Astrocyte of the spinal cord (primary cell): ENCODE data around the gene SERPINA9.

Experiments
- DNase-seq: peaks from one replicate; pipeline ENCODE4 v3.0.0; 2011; ENCODE audit warnings: low read depth, low spot score
- H3K4me3 ChIP-seq: 2 replicates; pipeline ENCODE4 v1.5.1; 2011; ENCODE audit warnings: low read depth, mild to moderate bottlenecking, low read length, moderate library complexity
- in situ Hi-C: cut with HindIII; loops from 2 replicates; pipeline ENCODE4 v1.10.0; 2017; ENCODE audit warnings: low sequenced_read_pairs
- TF ChIP-seq, protein P1 (sequence below): IDR thresholded peaks from 2 replicates; pipeline ENCODE4 v1.5.1; 2012; ENCODE audit warnings: low read depth, mild to moderate bottlenecking, low read length, inconsistent platforms

SERPINA9 gene

DNA sequence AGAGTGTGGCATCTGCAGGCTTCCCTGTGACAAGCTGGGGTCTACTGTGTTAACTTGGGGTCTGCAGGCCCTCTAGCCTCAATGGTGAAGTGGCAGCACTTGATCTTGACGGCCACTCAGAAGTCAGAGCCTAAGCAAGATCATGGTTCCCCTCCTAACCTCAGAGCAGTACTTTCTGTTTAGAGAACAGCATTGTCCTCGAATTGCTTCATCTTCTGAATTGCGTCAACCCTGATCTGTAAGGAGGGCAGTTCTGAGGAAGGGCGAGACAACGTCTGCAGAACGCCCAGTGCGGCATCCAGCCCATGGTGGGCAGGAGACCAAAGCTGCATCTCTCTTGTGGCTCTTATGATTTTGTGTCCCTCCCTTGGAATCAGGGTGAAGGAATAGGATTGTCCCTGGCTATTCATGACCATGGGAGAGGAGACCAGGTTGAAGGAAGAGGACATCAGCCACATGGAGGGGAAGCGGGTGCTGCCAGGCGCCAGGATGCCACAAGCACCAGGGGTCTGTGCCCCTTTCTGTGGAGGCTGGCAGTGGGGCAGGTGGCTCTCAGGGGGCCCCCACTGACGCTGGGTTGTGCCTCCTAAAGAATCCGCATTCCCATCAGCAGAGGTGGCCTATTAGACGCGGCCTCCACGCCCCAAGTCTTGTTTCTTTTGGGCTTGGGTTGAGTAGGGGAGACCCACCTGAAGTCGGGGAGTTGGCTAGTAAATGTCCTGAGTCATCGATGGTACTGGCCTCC is 2.2 kb downstream of the SERPINA9 start:
- DNase-seq: no peak
- TF ChIP-seq, protein P1, sequence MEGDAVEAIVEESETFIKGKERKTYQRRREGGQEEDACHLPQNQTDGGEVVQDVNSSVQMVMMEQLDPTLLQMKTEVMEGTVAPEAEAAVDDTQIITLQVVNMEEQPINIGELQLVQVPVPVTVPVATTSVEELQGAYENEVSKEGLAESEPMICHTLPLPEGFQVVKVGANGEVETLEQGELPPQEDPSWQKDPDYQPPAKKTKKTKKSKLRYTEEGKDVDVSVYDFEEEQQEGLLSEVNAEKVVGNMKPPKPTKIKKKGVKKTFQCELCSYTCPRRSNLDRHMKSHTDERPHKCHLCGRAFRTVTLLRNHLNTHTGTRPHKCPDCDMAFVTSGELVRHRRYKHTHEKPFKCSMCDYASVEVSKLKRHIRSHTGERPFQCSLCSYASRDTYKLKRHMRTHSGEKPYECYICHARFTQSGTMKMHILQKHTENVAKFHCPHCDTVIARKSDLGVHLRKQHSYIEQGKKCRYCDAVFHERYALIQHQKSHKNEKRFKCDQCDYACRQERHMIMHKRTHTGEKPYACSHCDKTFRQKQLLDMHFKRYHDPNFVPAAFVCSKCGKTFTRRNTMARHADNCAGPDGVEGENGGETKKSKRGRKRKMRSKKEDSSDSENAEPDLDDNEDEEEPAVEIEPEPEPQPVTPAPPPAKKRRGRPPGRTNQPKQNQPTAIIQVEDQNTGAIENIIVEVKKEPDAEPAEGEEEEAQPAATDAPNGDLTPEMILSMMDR: no peak
- no peak overlapping the region for H3K4me3 ChIP-seq
- in situ Hi-C loops: no loop called here

DNA sequence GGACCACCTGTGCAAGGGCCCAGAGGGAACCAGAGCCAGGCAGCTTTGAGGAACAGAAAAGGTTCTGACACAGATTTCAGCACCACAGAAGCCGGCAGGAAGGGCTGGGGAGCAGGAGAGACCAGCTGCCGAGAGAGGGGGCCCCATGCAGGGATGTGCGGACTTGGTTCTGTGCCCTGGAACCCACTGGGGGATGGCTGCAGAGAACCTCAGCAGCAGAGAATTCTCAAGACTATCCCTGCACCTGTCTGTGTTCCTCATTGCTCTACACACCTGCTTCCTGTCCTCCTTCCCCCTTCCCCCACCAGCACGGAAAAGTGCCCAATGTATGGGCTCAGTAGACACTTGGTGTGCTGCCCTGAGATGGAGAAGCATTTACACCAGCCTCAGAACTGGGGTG is 3.2 kb downstream of the SERPINA9 start:
- DNase-seq: no peak
- H3K4me3 ChIP-seq: no peak overlapping the region
- TF ChIP-seq, protein P1: no peak
- in situ Hi-C loops: no loop called here

DNA sequence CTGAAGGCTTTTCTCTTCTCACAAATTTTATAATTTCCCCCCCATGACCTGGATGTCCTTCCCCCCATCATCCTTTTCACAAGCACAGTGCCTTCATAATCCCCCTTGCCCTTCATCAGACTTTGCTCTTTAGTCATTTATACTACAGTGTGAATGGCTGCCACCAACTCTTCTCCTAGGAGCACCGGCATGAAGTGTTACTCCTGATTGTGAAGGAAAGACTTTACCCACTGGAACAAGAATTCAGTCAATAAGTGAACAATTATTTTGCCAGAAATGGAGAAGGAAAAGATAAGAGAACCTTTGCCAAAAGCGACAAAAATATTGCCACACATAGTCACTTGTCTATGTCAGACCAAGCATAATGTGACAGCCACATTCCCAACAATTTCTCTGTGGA is 5.0 kb downstream of the SERPINA9 start:
- TF ChIP-seq, protein P1: no peak
- in situ Hi-C loops: no loop called here
- no peak overlapping the region for H3K4me3 ChIP-seq
- DNase-seq: no peak

- no peak overlapping the region for H3K4me3 ChIP-seq
- TF ChIP-seq, protein P1: no peak
- in situ Hi-C loops: no loop called here
- no peak for DNase-seq
These were observed 5.7 kb downstream of the SERPINA9 start for GRCh38 chr14:94470311-94470710.

GRCh38 chr14:94469261-94469660 is 6.7 kb downstream of the SERPINA9 start:
- TF ChIP-seq, protein P1: no peak
- in situ Hi-C loops: no loop called here
- DNase-seq: no peak
- no peak overlapping the region for H3K4me3 ChIP-seq

DNA sequence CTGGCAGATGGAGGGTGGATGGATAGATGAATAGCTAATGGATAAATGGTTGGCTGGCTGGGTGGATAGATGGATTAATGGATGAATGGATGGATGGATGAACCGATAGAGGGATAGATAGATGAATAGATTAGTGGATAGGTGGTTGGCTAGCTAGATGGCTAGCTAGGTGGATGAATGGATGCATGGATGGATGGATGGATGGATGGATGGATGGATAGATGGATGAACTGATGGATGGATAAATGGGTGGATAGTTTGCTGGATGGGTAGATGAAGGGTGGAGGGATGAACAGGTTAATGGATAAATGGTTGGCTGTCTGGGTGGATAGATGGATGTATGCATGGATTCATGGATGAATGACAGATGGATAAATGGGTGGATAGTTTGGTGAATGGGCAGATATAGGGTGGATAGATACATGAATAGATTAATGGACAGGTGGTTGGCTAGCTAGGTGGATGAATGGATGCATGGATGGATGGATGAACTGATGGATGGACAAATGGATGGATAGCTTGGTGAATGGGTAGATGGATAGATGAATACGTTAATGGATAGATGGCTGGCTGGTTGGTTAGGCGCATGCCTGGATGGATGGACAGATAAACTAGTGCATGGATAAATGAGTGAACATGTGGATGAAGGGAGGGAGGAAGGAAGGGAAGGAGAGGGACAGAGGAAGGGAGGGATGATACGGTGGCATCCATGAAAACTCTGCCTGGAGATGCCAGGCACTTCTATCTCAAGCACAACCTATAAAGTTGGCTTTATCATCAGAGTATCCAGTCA is 8.1 kb downstream of the SERPINA9 start:
- DNase-seq: no peak
- H3K4me3 ChIP-seq: no peak overlapping the region
- TF ChIP-seq, protein P1: no peak
- in situ Hi-C loops: no loop called here
